Left ventricle myocardium inferior (tissue), 1 donor: ENCODE data around the gene SHISAL2B. TPM values are rescaled to one million over a fixed set of nuclear protein-coding genes. Genes with fewer than 3 reads are reported as not detected.
"Not testable (repeated sequence)": the region's sequence is repeated elsewhere in the genome, so short reads cannot be mapped to it uniquely, and the experiment has no call there.

Source experiments
- DNase-seq: peaks from one replicate; pipeline ENCODE4 v3.0.0-alpha.2; 2020
- H3K27ac ChIP-seq: fragments of 200-600 bp; replicated peaks from 2 replicates; pipeline ENCODE4 v1.8.0; 2021
- H3K27me3 ChIP-seq: fragments of 200-600 bp; 2 replicates; pipeline ENCODE4 v1.8.0; 2021; ENCODE audit warnings: low read depth
- H3K36me3 ChIP-seq: fragments of 200-600 bp; 2 replicates; pipeline ENCODE4 v1.8.0; 2021
- H3K4me1 ChIP-seq: fragments of 200-600 bp; 2 replicates; pipeline ENCODE4 v1.8.0; 2021
- H3K4me3 ChIP-seq: fragments of 200-600 bp; 2 replicates; pipeline ENCODE4 v1.8.0; 2021; ENCODE audit warnings: mild to moderate bottlenecking, moderate library complexity
- H3K9me3 ChIP-seq: fragments of 200-600 bp; replicated peaks from 2 replicates; pipeline ENCODE4 v1.8.0; 2021
- intact Hi-C: fragments of 100-400 bp; cut with micrococcal nuclease; formaldehyde crosslinking; loops from one replicate; pipeline ENCODE4 v1.11.0; 2022
- total RNA-seq: library from RNA; stranded (reverse); fragmentation: NEBNext Ultra II Directional; extraction: Animal tissue kit (Norgen Biotek cat#: 25700); gene quantifications from one replicate; pipeline ENCODE4 v1.2.1, GENCODE V29; 2021
- TF ChIP-seq, protein P1 (sequence below): fragments of 200-600 bp; IDR thresholded peaks from 2 replicates; pipeline ENCODE4 v1.8.0; 2021; ENCODE audit warnings: antibody characterized with exemption, mild to moderate bottlenecking, borderline replicate concordance
- donor health status: DM: no; HTN: yes; CAD: no; lungs with severe emphysema.

Gene SHISAL2B
- total RNA-seq, 1 donor from 2014 or later = not detected

DNA sequence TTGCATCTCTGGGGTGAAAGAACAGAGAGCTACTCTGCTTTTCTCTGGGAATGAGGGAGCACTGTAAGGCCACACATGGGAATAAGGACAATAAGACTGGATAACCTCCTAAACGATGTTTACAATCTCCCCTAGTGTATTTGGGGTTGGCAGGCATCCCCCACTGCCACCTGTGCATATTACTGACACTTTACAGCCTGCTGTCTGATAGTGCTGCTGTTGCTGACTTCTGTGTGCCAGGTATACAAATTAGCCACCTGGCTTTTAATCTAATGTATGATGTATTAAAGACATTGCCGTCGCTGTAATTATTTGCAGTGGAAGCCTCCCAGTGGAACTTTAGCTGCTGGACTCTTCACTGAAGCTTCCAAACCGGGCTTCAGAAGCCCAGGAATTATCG, 4.4 kb upstream of the SHISAL2B start:
- Histone ChIP-seq H3K9me3 (no peaks in the 10 kb centered on the region), H3K4me3 (no peak overlapping the region), H3K4me1 (peaks cover 9% of the 10 kb centered on the region), H3K27ac (no peak overlapping the region), H3K27me3 (peaks cover 33% of the 10 kb centered on the region), H3K36me3 (no peaks in the 10 kb centered on the region)
- intact Hi-C loops = no loop called here
- DNase-seq = no peak
- TF ChIP-seq, protein P1, sequence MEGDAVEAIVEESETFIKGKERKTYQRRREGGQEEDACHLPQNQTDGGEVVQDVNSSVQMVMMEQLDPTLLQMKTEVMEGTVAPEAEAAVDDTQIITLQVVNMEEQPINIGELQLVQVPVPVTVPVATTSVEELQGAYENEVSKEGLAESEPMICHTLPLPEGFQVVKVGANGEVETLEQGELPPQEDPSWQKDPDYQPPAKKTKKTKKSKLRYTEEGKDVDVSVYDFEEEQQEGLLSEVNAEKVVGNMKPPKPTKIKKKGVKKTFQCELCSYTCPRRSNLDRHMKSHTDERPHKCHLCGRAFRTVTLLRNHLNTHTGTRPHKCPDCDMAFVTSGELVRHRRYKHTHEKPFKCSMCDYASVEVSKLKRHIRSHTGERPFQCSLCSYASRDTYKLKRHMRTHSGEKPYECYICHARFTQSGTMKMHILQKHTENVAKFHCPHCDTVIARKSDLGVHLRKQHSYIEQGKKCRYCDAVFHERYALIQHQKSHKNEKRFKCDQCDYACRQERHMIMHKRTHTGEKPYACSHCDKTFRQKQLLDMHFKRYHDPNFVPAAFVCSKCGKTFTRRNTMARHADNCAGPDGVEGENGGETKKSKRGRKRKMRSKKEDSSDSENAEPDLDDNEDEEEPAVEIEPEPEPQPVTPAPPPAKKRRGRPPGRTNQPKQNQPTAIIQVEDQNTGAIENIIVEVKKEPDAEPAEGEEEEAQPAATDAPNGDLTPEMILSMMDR = no peak

DNA sequence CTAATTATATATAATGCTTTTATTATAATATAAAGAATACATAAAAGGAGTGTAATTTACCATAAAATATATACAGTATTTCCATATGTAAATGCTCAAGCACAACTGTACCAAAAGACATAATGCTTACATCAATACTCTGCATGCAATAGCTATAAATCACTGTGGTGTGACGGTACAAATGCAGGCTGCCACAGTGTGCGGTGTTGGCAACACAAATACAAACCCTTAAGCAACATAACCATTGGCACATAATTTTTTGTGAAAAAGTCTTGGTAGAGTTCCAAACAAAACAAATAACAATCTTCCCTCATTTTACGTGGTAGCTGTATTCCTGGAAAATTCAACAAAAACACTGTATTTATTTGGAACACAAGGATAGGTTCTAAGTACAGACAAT, 1.9 kb upstream of the SHISAL2B start:
- TF ChIP-seq, protein P1 = no peak
- intact Hi-C loops = no loop called here
- H3K27me3 ChIP-seq = peaks cover 58% of the 10 kb centered on the region
- no peaks in the 10 kb centered on the region for H3K36me3 ChIP-seq
- DNase-seq = no peak
- no peaks in the 10 kb centered on the region for H3K9me3 ChIP-seq
- no peak overlapping the region for H3K27ac ChIP-seq
- H3K4me3 ChIP-seq = no peak overlapping the region
- H3K4me1 ChIP-seq = peaks cover 12% of the 10 kb centered on the region

DNA sequence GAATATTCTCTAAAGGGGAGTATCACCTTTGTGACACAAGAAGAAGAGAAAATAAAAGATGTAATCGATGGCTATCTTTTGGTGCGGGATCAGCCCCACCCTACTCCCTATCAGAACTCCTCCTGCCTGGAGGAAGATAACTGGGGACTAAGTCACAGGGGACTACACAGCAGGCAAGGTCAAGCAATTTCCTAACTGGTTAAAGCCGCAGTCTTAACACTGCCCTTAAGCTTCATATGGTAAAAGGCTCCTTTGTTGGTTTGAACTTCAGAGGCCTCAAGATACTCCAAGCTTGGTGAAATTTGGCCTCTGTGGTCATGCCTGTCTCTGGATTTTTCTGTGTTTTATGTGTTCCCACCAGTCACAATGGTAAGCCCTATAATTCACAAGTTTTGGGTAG, 1.3 kb upstream of the SHISAL2B start:
- intact Hi-C loops = no loop called here
- Histone ChIP-seq H3K4me3 (no peak overlapping the region), H3K27me3 (peaks cover 64% of the 10 kb centered on the region), H3K9me3 (no peaks in the 10 kb centered on the region), H3K36me3 (no peaks in the 10 kb centered on the region), H3K4me1 (peaks cover 12% of the 10 kb centered on the region), H3K27ac (no peak overlapping the region)
- TF ChIP-seq, protein P1 = no peak
- no peak for DNase-seq

DNA sequence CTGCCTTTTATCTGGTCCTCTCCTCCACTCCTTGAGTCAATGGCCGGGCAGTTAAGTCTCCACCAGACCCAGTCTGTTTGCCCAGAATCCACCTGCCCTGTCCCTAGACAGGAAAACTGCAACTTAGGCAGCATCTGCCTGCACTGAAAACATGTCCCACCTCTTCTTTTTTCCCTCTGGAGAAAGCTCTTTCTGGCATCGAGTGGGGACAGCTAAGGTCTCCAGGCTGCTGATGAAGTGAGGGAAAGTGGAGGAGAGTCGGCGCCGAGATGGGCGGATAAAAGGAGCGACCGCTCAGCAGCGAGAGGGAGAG, 243 bp upstream of the SHISAL2B start:
- peaks cover 64% of the 10 kb centered on the region for H3K27me3 ChIP-seq
- intact Hi-C loops = no loop called here
- no peaks in the 10 kb centered on the region for H3K9me3 ChIP-seq
- H3K27ac ChIP-seq = no peak overlapping the region
- H3K4me1 ChIP-seq = peaks cover 12% of the 10 kb centered on the region
- TF ChIP-seq, protein P1 = no peak
- H3K4me3 ChIP-seq = peak overlapping the region; percentile 49
- no peak for DNase-seq
- H3K36me3 ChIP-seq = no peaks in the 10 kb centered on the region

DNA sequence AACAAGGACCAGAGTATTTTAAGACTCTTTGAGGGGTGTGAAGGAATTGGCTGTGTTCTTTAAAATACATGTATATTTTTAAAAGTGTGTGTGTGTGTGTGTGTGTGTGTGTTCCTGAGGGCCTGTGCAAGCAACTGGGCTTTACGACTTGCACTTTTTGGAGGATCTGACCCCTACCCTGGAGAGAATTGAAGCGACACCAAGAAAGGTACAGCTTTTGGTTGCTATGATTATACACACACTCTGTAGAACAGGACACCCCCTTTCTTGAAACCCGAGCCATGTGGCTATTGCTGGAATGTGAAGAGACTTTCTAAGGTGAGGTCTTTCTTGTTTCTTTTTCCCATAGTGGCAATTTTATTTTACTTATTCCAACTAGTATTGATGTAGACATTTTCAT, 988 bp downstream of the SHISAL2B start:
- Histone ChIP-seq H3K27me3 (peaks cover 64% of the 10 kb centered on the region), H3K27ac (no peak overlapping the region), H3K4me3 (peak overlapping the region; percentile 49), H3K36me3 (no peaks in the 10 kb centered on the region), H3K4me1 (peaks cover 12% of the 10 kb centered on the region), H3K9me3 (peaks cover 8% of the 10 kb centered on the region)
- no peak for DNase-seq
- TF ChIP-seq, protein P1 = no peak
- intact Hi-C loops = no loop called here

DNA sequence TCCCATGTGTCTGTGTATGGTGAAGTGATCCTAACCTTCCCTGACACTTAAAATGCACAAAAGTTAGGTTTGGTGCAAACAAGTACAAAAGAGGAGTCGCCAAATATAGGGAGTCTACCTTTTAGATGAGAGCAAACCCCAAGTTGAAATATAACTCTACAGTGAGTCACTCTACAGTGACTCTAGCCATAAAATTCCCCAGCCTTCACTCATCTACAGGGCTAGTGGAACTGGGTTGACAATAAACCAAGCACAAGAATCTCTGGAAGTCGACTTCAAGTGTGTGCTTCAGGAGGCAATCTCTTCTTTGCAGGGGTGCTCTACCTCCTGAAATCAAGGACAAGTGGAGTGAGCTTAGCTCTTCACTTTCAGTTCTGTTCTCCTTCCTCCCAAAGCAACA, 3.3 kb downstream of the SHISAL2B start:
- H3K4me3 ChIP-seq = no peak overlapping the region
- no peak overlapping the region for H3K27ac ChIP-seq
- peaks cover 19% of the 10 kb centered on the region for H3K9me3 ChIP-seq
- H3K36me3 ChIP-seq = no peaks in the 10 kb centered on the region
- H3K4me1 ChIP-seq = peaks cover 12% of the 10 kb centered on the region
- intact Hi-C loops = no loop called here
- no peak for DNase-seq
- peaks cover 53% of the 10 kb centered on the region for H3K27me3 ChIP-seq
- TF ChIP-seq, protein P1 = no peak

DNA sequence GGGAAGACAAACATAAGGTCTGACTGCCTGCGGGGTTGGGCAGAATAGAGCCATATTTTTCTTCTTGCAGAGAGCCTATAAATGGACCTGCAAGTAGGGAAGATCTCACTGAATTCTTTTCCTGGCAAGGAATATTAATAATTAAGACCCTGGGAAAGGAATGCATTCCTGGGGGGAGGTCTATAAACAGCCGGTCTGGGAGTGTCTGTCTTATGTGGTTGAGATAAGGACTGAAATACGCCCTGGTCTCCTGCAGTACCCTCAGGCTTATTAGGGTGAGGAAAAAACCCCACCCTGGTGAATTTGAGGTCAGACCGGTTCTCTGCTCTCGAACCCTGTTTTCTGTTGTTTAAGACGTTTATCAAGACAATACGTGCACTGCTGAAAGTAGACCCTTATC, 6.1 kb downstream of the SHISAL2B start:
- H3K36me3 ChIP-seq, intact Hi-C loops, H3K4me1 ChIP-seq, H3K4me3 ChIP-seq, DNase-seq, H3K27ac ChIP-seq: not testable (repeated sequence)
- peaks cover 34% of the 10 kb centered on the region for H3K27me3 ChIP-seq
- H3K9me3 ChIP-seq = peaks cover 19% of the 10 kb centered on the region
